ENCODE results near the gene ZNF469.
"Not testable (repeated sequence)": the region's sequence is repeated elsewhere in the genome, so short reads cannot be mapped to it uniquely, and the experiment has no call there.

Gene ZNF469

DNA sequence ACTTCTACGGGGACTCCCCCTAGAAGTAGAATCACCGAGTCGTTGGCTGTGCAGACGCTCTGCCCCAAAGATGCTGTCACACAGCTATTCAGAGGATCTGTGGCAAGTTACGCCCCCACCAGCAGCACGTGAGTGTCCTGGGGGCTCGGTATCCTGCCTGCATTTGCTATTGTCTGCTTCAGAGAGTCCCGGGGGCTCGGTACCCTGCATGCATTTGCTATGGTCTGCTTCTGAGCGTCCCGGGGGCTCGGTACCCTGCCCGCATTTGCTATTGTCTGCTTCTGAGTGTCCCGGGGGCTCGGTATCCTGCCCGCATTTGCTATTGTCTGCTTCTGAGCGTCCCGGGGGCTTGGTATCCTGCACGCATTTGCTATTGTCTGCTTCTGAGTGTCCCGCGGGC lies 23.8 kb upstream of the ZNF469 start:
- DNase-seq: no peak

DNA sequence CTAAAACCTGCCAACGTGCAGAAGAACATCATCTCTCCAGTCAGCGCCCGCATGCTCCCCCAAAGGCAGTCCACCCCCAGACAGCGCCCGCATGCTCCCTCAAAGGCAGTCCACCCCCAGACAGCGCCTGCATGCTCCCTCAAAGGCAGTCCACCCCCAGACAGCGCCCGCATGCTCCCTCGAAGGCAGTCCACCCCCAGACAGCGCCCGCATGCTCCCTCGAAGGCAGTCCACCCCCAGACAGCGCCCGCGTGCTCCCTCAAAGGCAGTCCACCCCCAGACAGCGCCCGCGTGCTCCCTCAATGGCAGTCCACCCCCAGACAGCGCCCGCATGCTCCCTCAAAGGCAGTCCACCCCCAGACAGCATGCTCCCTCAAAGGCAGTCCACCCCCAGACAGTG lies 22.4 kb upstream of the ZNF469 start:
- DNase-seq: not testable (repeated sequence)

DNA sequence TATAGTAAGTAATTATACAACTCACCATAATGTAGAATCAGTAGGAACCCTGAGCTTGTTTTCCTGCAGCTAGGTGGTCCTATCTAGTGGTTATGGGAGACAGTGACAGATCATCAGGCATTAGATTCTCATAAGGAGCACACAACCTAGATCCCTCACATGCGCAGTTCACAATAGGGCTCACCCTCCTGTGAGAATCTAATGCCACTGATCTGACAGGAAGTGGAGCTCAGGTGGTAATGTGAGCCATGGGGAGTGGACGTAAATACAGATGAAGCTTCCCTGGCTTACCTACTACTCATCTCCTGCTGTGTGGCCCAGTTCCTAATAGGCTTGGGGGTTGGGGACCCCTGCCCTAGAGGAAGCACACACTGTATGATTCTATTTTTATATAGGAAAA lies 21.8 kb upstream of the ZNF469 start:
- no peak for DNase-seq

DNA sequence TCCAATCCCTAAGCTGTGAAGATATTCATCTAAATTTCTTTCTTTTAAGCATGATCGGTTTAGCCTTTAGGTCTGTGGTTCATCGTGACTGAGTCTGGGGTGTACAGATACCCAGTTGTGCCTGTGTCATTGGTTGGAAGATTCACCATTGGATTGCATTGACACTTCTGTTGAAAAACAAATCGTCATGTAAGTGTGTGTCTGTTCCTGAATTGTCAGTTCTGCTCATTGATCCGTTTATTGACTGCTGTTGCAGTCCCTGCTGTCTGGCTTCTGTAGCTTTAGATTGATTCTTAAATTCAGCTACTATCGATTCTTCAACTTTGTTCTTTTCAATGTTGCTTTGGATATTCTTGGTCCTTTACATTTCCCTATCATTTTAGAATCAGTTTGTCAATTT lies 21.0 kb upstream of the ZNF469 start:
- no peak for DNase-seq

DNA sequence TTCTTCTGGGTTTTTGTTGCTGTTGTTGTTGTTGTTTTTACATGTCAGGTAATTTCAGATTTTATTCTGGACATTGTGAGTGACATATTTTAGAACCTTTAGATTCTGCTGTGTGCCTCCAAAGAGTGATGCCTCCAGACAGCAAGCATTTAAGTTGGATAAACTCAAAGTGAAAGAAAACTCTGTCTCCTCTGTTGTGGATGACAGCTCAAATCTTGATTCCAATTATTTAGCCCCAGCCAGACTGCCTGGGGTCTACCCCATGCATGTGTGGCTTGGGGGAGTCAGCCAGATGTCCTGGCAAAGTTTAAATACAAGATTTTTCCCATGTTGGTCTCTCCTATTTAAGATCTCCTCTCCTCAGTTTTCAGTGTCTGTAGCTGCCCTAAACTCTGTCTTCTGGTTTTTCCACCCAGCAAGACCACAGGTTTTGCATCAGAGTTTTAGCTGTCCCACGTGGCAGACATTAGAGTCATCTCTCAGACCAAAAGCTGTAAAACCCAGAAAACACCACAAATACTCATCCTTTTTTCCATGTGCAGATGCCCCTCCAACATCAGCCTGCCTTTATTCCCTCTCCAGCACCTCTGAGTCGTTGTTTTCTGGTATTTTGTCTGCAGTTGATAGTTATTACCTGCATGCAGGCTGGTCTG lies 19.4 kb upstream of the ZNF469 start:
- no peak for DNase-seq

DNA sequence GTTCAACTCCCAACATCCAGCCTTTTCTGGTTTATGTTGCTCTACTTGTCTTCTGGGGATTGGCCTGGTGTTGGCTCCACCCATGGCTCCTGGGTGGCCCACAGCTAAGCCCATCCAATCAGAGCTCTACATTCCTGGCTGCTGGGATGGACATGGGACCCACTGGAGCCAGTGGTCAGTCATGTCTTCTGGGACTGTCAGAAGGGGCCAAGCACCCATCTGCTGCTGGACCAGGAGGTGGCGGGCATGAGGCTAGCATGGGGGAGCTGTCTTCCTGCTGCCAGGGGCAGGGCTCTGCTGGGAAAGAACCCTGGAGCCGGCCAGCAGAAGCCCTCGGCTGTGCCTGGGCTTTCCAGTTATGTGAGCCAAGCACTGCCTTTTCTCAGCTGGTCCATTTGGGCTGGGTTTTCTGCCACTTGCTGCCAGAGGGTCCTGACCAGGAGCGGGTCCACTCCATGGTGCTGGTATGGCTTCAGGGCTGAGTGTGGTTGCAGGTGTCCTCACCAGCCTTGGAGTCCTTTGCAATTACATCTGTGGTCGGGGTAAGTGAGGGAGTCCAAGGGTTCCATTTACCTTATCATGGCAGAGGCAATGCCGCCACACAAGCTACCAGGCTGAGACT lies 17.4 kb upstream of the ZNF469 start:
- no peak for DNase-seq

DNA sequence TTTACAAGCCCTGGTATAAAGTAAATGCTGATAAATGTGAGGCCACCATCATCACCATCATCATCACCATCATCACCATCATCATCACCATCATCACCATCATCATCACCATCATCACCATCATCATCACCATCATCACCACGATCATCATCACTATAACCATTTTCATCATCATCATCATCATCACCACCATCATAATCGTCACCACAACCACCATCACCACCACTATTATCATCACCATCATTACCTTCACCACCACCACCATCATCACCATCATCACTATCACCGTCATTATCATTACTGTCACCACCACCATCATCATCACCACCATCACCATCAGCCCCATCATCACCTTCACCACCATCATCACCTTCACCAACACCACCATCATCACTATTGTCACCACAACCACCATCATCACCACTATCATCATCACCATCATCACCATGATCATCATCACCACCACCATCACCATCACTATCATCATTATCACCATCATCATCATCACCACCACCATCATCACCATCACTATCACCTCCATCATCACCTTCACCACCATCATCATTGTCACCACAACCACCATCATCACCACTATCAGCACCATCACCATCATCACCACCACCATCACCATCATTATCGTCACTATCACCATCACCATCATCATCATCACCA lies 16.6 kb upstream of the ZNF469 start:
- DNase-seq: no peak

DNA sequence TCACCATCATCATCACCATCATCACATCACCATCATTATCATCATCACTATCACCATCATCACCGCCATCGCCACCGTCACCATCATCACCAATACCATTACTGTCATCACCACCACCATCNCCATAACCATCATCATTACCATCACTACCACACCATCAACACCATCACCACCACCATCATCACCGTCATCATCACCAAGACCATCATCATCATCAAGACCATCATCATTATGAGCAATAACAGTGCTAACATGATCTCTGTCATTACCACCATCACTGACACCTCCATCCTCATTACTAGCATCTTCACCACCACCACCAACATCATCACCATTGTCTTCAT lies 16.1 kb upstream of the ZNF469 start:
- no peak for DNase-seq

DNA sequence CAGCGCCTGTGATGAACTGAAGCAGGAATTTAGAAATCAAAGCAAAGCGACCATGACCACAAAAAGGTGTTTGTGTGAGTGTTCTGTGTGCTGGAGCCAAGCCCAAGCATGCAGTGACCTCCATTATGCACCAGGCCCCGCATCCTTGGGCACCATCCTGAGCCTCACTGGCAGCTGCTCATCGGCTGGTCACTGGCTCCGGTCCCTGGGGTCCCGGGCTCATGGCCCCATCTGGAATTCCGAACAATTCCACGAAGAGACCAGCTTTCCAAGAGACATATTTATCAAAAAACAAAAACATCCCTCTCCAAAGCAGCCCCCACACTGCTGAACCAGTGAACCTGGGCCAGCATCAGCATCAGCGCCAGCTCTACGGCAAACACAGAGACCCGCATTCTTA lies 15.2 kb upstream of the ZNF469 start:
- DNase-seq: no peak

DNA sequence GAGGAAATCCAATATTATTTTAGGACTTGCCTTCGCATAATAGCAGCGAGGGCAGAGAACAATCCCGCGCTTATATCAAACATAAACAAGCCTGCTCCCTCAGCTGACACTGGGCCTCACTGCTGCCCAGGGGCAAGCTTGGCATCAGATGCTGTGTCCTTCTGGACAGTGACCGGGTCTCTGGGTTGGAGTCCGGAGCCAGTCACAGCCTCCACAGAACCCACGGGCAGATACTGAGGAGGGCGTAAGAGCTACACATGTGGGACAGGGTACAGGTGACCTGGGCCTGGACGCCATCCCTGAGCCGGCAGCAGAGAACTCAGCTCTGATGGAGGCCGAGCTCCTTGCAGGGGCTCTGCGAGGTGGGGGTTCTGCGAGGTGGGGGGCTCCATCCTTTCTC lies 14.7 kb upstream of the ZNF469 start:
- no peak for DNase-seq

DNA sequence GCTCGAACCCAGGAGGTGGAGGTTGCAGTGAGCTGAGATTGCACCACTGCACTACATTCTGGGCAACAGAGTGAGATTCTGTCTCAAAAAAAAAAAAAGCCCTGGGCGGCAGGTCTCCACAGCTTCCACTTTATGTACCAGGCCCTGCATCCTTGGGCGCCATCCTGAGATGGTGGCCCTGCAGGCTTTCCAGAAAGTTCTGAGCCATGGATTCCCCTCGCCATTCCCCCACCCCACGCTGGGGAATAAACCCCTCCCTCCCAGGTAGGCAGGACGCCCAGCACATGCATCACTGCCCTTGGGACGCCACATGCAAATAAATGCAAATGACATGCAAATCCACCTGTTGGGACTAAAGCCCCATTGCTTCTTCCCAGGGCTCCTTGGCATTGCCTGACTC lies 13.8 kb upstream of the ZNF469 start:
- DNase-seq: no peak

DNA sequence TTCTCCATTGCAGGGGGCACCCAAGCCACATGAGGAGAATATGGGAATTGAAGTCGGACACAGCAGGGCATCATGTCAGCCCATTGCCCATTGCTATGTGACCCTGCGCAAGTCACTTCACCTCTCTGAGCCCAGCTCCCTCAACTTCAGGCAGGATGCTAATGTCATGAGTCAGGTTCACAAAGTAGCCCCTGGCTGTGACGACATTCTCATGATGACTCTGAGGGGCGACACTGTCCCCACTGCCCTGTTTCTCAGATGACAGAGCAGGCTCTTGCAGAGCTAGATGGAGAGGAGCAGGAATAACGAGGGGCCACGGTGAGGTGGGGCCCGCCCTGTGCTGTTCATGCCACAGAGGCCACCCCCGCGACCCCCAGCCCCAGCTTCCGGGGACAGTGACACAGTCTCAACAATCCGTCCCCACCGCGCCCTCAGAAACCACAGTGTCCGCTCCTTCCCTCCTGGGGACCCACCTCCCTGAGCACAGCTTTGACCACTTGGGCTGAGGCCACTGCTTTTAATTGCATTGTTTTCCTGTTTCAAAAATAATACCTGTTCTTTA lies 13.2 kb upstream of the ZNF469 start:
- DNase-seq: no peak

DNA sequence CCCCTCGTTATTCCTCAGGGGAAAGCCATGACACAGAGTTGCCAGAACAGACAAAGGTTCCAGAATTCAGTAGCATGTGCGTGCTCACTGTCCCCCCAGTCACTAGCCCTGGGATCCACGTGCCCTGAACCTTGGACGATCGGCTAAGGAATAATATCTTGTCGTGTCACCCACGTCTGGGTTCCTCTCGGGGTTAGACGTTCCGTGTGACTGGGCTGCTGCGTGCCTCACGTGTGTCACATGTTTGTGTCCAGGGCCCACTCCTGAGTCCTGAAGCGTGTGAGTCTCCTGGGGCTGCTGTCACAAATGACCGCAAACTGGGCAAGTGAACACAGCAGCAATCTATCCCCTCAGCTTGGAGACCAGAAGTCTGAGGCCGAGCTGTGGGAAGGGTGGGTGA lies 12.4 kb upstream of the ZNF469 start:
- no peak for DNase-seq

DNA sequence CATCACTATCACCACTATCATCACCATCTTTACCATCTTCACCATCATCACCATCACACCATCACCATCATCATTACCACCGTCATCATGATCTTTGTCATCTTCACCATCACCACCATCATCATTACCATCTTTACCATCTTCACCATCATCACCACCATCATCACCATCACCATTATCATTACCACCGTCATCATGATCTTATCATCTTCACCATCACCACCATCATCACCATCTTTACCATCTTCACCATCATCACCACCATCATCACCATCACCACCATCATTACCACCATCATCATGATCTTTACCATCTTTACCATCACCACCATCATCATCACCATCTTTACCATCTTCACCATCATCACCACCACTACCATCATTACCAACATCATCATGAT lies 10.2 kb upstream of the ZNF469 start:
- no peak for DNase-seq

DNA sequence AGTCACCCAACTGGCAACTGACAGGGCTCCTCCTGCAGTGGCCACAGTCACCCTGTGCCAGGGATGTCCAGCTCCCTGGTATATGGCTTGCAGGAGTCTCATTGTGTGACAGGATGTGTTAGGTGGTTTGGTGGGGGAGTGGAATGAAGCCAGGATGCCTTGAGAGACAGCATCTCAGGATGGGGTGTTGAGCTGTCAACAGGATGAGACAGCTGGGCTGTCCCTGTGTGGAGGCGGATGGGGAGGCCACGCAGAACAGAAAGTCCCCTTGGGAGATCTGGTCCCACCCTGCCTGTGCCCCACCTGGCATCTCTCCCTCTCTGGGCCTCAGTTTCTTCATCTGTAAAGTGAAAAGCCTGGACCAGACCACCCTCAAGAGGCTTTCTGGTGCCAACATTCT lies 9.5 kb upstream of the ZNF469 start:
- DNase-seq: no peak

DNA sequence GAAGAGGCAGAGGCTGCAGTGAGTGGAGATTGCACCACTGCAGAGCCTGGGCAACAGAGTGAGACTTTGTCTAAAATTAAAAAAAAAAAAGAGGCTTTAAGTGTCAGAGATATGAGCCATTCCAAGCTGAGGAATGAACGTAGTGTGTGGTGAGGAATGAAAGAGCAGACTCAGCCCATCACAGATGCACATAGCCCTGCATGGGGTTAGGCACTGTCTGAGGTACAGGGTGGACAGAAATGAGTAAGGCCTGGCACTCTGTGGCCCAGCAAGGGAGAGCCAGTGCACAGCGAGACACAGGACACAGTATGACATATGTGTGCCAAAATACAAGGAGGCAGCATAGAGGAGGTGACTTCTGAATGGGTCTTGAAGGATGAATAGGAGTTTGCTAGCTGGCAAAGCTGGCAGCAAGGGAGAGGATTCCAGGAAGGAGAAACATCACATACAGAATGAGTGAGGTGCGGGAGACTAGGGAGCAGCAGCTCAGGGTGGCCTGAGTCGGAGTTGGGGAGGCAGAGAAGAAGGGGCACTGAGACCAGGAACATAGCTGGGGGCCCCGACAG lies 8.7 kb upstream of the ZNF469 start:
- DNase-seq: no peak

DNA sequence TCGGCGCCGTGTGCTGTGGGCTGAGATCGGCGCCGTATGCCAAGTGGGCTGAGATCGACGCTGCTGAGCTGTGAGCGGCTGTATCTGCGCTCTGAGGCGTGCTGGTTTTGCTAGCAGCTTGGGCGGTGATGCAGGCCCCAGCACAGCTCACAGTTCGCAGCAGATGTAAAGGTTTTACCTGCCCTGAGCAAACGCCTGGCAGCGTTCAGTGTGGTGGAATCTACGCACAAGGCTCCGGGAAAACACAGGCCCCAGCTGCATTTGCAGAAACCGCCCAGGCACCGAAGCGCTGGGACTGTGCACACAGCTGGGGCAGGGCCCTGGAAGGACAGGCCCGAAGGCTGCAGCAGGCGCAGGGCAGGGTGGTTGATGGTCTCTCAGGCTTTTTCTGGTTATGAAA lies 8.0 kb upstream of the ZNF469 start:
- no peak for DNase-seq

DNA sequence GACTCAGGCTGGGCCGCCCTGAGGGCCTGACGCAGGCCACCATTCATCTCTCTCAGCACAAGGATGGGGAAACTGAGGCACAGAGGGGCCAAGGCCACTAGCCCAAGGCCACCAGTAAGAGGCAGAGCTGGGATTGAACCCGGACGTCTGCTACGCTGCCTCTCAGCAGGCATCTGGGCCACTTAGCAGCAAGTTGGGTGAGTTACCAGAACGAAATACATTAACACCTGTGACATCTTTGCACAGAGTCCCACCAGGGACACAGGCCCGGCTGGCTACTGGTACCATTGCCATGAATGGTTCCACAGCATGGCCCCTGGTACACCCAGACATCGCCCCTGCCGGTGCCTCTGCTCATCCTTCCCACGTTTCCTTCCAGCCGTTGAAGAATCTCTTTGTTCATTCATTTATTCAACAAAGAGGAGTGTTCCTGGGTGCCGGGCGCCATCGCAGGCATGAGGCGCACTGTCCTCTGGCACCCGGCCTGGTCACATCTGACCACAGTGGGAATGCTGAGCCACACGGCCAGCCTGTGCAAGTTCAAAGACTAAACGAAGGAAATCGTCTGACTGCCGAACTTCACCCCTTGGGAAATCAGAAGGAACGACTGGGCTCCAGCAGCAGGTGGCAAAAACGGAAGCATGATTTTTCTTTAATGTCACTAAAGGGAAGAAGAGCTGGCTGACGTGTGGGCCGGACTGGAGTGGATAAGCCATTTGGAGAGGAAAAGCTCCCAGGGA lies 7.4 kb upstream of the ZNF469 start:
- no peak for DNase-seq

DNA sequence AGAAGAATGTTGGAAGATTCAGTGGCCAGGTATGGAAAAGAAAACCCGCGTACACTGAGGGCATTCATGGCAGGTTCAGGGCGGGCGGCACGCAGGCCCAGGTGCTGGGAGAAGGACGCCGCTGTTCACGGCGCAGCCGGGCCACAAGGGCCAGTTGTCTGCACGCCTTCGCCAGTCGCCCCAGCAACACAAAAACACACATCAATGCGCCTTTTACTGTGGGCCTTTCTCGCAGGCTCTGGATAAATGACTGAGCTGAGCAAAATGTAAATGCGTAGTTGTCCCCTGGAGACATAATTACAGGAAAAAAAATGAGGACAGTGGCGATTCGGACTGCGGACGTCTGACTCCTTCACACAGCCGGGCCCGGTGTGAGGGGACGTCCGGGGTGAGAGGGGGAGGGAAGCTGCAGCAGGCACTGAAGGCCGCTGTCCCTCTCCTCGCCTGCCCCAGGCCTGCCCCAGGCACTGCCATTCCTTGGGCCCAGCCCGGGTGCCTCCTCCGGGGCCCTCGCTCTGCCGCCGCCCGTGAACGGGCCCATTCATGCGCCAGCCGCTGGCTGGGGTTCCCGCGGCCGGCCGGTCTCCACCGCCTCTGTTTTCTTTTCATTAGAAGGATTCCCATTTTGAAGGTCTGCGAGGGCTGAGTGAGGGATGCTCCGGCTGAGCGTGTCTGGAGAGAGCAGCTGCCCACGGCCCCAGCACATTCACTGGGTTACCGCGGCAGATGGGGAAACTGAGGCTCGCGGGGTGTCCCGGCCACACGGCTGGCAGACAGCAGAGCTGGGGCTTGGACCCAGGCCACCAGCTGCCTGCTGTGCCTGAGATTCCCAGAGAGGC lies 6.5 kb upstream of the ZNF469 start:
- DNase-seq: no peak

DNA sequence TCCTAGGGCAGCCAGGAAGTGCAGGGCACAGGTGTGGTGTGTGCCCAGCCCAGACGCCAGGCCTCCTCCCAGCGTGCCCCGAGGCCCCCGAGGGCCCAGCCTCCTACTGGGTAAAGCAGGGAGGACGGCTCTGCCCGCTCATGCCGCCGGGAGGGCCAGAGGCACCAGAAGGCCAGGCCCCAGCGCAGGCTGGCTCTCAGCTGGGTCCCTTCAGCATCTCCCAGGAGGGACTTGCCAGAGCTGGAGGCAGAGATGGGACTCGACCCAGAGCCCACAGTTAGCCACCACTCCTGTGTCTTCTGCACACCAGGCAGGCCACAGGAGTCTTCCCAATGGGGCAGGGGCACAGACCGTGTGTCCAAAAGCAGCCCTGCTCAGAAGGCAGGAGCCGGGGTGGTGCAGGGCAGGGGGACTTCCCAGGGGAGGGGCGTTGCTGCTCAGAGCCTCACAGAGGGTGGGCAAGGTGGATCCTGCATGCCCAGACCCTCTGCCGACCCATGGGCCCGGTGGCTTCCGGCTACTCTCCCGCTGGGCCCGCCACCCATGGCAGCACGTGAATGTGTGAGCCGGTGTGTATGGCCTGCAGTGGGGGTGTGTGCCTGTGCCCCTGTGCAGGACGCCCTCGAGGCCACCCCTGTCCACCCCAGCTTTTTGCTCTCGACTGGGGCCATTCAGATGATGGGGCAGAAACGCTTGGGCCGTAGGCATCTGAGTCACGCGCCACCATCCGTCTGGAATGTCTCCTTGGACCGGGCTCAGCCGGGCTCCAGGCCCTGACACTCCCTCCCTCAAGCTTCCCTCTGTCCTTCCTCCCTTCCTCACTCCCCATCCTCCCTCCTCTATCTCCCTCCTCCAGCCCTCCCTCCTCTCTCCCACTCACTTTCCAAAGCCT lies 5.7 kb upstream of the ZNF469 start:
- DNase-seq: no peak

DNA sequence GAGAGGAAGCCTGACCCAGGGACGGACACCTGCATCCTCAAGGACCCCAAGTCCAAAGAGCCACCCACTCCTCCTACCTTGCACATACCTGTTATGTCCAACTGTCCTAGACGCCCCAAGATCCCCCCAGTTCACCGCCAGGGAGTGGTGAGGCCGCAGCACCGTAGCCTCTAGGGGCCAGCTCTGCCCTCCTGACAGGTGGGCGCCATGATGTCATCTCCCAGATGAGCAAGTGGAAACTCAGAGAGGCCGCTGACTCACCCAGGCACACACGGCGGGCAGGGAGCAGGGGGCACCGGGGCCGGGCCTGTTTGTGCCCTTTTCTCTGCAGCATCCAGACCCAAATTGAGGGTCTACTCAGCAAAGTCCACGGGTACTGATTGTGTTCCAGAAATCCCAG lies 4.8 kb upstream of the ZNF469 start:
- no peak for DNase-seq
